Osteoblast (primary cell): ENCODE data around the gene PLCXD3. TPM values are rescaled to one million over a fixed set of nuclear protein-coding genes. Genes with fewer than 3 reads are reported as not detected.

Experiments used
- DNase-seq: peaks from one replicate; pipeline ENCODE4 v3.0.0; 2011; ENCODE audit warnings: low spot score, mixed read lengths; ENCODE audit not compliant: insufficient read length; ENCODE audit errors: missing footprints
- H2AFZ ChIP-seq: 2 replicates; pipeline ENCODE4 v1.6.0; 2011; ENCODE audit warnings: mild to moderate bottlenecking, low read length
- H3K27ac ChIP-seq: 2 replicates; pipeline ENCODE4 v1.5.1; 2011; ENCODE audit warnings: mild to moderate bottlenecking, low read depth, low read length, moderate library complexity
- H3K27me3 ChIP-seq: 2 replicates; pipeline ENCODE4 v1.6.0; 2012; ENCODE audit warnings: mild to moderate bottlenecking, control low read depth, inconsistent platforms, low read length, moderate library complexity; ENCODE audit not compliant: insufficient read depth
- H3K36me3 ChIP-seq: 2 replicates; pipeline ENCODE4 v1.5.1; 2011; ENCODE audit warnings: mild to moderate bottlenecking, low read length, control low read depth, moderate library complexity; ENCODE audit not compliant: insufficient read depth
- H3K4me1 ChIP-seq: 2 replicates; pipeline ENCODE4 v1.5.1; 2011; ENCODE audit warnings: mild to moderate bottlenecking, low read length, control low read depth, moderate library complexity; ENCODE audit not compliant: insufficient read depth
- H3K4me2 ChIP-seq: 2 replicates; pipeline ENCODE4 v1.6.0; 2011; ENCODE audit warnings: mild to moderate bottlenecking, low read length; ENCODE audit not compliant: insufficient read depth
- H3K4me3 ChIP-seq: fragments of 200-600 bp; sonication (generic); 3 replicates; pipeline ENCODE4 v1.5.1; 2012; ENCODE audit warnings: mild to moderate bottlenecking, low read length, inconsistent platforms; ENCODE audit not compliant: insufficient read depth
- H3K79me2 ChIP-seq: 2 replicates; pipeline ENCODE4 v1.6.0; 2012; ENCODE audit warnings: mild to moderate bottlenecking, low read length, control low read depth, inconsistent platforms; ENCODE audit not compliant: insufficient read depth
- H3K9me3 ChIP-seq: 2 replicates; pipeline ENCODE4 v1.5.1; 2011; ENCODE audit warnings: low read depth, low read length, control low read depth
- H4K20me1 ChIP-seq: 2 replicates; pipeline ENCODE4 v1.6.0; 2012; ENCODE audit warnings: mild to moderate bottlenecking, low read length, control low read depth; ENCODE audit not compliant: insufficient read depth
- CTCF ChIP-seq: IDR thresholded peaks from 2 replicates; pipeline ENCODE4 v1.5.1; 2011; ENCODE audit warnings: mild to moderate bottlenecking, low read depth, low read length, moderate library complexity; ENCODE audit errors: extremely low read depth
- total RNA-seq: library from RNA; depleted of rRNA; stranded (reverse); fragments of >200 nt; gene quantifications from 2 replicates; pipeline ENCODE4 v1.2.3, GENCODE V29; 2012

PLCXD3 gene
- total RNA-seq, 1 donor, result 0.36 TPM

GRCh38 chr5:41435276-41435675, 75.1 kb downstream of the PLCXD3 start:
- Histone ChIP-seq H4K20me1 (no peaks in the 10 kb centered on the region), H3K4me2 (no peak overlapping the region), H2AFZ (no peak overlapping the region), H3K9me3 (no peaks in the 10 kb centered on the region), H3K79me2 (no peaks in the 10 kb centered on the region), H3K4me1 (no peaks in the 10 kb centered on the region), H3K27ac (no peak overlapping the region), H3K27me3 (no peaks in the 10 kb centered on the region), H3K4me3 (no peak overlapping the region), H3K36me3 (no peaks in the 10 kb centered on the region)
- no peak for TF ChIP-seq CTCF
- no peak for DNase-seq

- H4K20me1 ChIP-seq, result no peaks in the 10 kb centered on the region
- H2AFZ ChIP-seq, result no peak overlapping the region
- DNase-seq, result peak; percentile 39
- peak; percentile 62 for TF ChIP-seq CTCF
- H3K4me3 ChIP-seq, result no peak overlapping the region
- no peaks in the 10 kb centered on the region for H3K36me3 ChIP-seq
- H3K4me1 ChIP-seq, result no peaks in the 10 kb centered on the region
- H3K79me2 ChIP-seq, result no peaks in the 10 kb centered on the region
- H3K9me3 ChIP-seq, result no peaks in the 10 kb centered on the region
- H3K27me3 ChIP-seq, result no peaks in the 10 kb centered on the region
- no peak overlapping the region for H3K4me2 ChIP-seq
- H3K27ac ChIP-seq, result no peak overlapping the region
Observed at GRCh38 chr5:41433552-41434181, 76.7 kb downstream of the PLCXD3 start.

GRCh38 chr5:41432481-41433253, 77.7 kb downstream of the PLCXD3 start:
- Histone ChIP-seq H3K4me3 (no peak overlapping the region), H2AFZ (no peak overlapping the region), H3K36me3 (no peaks in the 10 kb centered on the region), H3K27ac (no peak overlapping the region), H3K4me2 (no peak overlapping the region), H3K4me1 (no peaks in the 10 kb centered on the region), H4K20me1 (no peaks in the 10 kb centered on the region), H3K79me2 (no peaks in the 10 kb centered on the region), H3K9me3 (no peaks in the 10 kb centered on the region), H3K27me3 (no peaks in the 10 kb centered on the region)
- TF ChIP-seq CTCF, result no peak
- no peak for DNase-seq

- no peak overlapping the region for H3K27ac ChIP-seq
- no peak overlapping the region for H2AFZ ChIP-seq
- no peaks in the 10 kb centered on the region for H3K4me1 ChIP-seq
- H3K4me3 ChIP-seq, result no peak overlapping the region
- H3K36me3 ChIP-seq, result no peaks in the 10 kb centered on the region
- H3K9me3 ChIP-seq, result no peaks in the 10 kb centered on the region
- H3K27me3 ChIP-seq, result no peaks in the 10 kb centered on the region
- no peak overlapping the region for H3K4me2 ChIP-seq
- no peak for DNase-seq
- no peak for TF ChIP-seq CTCF
- no peaks in the 10 kb centered on the region for H3K79me2 ChIP-seq
- no peaks in the 10 kb centered on the region for H4K20me1 ChIP-seq
Observed at GRCh38 chr5:41427505-41427904, 82.9 kb downstream of the PLCXD3 start.
